Fibroblast of upper back skin (primary cell): ENCODE measurements around the gene TRIP12.
A peak's percentile ranks its signal among the peaks of the same experiment; 100 is the strongest.
"Not testable (repeated sequence)": the region's sequence is repeated elsewhere in the genome, so short reads cannot be mapped to it uniquely, and the experiment has no call there.

Experiments used
- DNase-seq: peaks from one replicate; pipeline ENCODE4 v3.0.0-alpha.2; 2013

Gene TRIP12

DNA sequence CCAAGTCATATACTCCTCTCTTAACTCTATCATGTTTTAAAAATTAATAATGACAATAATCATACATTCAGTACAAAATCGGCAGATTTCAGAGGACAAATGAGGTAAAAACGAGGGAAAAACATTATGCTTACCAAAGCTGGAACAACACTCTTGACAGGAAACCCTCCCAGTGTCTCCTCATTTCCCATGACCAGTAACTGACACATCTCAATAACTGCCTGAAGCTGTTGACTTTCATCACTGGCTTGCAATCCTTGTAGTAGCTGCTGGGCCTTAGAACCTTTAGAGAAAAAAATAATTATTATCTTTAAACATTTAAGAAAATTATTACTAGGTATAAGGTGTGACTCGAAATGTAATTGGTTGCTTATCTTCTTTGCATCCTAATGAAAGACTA, 103.6 kb downstream of the TRIP12 start:
- no peak for DNase-seq

DNA sequence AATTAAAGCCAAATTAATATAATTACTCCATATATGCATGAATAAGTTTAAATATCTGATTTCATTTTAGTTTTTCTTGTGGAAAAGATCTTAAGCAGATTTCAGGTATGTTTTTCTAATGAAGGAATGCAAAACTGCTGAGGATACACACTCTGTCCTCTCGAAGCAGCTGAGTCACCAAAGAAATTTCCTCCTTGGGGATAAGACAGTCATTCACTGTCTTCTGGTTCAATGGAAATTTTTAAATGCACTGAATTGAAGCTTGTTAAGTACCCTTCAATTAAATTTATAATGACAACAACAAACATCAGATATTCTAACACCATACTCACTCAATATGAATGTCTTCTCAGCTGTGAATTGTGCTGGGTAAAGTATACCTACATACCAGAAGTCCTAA, 106.0 kb downstream of the TRIP12 start:
- DNase-seq: peak; percentile 25

DNA sequence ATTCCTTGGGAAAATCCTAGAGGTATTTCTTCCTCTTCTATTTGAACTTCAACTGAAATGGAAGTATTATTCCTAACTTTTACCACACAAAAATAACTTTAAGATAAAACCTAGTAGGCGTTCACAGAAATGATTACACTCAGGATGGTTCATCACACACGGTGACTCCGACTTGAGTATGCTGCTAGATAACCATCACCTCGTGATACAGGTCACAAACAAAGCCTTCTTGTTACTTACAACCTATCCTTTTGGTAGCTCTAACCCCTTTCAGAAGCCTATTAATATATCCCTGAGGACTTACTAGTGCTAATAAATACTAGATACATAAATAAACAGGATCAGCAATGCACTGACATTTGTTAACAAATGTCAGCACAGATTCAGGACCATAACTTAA, 106.5 kb downstream of the TRIP12 start:
- no peak for DNase-seq

DNA sequence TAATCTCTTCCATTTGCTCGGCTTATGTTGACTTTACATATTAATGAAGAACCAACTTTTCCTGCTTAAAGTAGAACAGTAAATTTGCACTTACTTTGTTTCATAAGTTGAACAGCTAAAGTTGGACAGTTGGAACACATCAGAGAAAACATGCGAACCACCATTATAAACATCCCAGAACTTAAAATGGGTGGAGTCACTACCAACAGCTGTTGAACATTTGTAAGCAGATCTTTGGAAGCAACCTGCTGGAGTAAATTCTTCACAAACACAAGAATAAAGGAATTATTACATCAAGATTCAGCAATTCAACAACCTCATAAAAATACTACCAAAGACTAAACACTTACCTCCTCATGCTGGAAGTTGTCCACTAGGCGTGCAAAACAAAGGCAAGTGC, 111.0 kb downstream of the TRIP12 start:
- DNase-seq: no peak

DNA sequence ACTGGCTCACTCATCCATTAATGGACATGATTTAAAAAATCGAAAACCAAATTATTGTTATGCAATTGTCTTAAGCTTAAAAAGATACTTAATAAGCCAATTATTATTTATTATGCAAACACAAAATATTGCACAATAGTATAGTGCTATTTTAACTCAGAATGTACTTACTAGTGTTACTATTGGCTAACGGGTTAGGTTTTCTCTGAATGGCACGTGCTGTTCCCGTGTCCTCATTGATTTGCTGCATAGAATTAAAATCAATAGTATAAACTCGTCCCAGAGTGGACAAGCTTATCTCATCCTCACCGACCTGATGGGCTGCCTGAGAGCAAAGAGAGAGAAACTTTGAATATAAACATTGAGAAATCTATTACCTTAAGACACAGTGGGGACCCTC, 116.2 kb downstream of the TRIP12 start:
- DNase-seq: no peak

DNA sequence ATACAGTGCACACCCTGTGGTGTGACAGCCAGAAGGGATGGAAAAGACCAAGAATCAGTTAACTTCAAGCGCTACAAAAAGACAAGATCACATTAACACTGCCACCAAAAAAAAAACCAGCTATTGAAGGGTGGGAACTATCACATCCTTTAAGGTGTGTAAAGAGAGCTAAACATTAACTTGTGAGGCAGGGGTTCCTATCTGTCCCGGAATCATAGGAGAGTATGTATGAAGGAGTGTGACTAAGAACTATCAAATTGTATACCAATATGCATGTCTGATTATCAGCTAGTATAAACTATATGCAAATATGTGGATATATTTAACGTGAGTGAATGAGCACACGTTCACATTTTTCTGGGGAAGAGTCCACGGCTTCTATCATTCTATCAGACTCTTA, 119.0 kb downstream of the TRIP12 start:
- no peak for DNase-seq

DNA sequence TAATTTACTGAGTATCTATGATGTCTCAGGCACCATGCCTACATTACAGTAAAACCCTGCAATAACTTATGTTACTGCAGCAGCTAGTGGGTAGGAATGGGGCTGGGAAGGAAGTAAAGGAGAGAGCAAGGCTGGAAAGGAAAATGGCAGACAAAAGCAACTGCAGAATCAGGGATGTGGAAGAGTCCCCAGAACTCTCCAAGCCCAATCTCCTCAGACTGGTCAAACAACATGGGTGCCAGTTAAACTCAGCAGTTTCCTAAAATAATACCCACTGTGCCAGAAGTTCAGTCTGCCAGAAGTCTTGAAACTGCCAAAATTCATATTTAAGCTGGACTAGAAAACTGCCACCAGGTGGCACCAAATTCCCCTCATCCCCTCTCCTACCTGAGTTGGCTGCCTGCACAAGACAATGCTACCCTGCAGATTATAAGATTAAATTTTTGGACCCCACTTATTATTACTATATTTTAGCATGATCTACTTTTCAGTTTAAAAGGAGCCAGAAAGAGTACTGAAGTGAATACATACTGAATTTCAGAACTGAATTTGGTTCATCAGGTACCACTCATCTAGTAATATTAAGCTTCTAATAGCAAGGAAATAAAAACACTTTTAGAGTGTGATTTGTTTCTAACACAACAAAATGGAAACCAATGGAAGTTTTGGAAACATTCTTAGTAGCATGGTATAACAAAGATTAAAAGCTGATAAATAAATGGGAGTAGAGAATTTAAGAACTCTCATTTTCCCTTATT, 120.6 kb downstream of the TRIP12 start:
- DNase-seq: peak; percentile 52

DNA sequence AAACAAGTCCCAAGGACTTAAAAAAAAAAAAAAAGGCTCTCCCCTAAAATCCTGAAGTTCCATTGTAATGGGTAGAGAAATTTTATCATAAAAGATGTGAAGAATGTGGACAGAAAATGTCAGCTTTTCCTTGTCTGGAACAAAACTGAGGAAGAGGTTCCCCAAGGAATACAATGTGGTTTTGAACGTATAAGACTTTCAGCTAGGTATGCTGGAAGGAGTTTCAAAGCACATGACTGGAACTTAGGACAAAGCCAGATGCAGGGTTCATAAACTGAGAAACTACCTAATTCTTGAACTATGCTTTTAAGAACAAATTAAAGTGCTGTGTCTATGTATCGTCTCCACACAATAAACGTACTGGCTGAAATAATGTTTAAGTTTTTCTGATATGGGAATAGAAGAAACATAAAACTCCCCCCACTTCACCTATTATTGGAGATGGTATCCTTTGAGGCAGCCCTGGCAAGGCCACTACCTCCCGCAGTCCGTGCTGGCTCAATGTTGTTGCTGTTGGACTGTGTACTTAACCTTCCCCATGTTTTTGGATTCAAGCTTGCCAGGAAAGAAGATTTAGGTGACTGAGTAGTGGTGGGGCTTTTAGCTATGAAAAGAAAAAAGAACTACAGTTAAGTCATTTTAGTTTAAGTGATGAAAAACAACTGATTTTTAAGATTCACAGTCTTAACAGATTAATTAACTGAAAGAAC, 123.2 kb downstream of the TRIP12 start:
- DNase-seq: peak; percentile 65

DNA sequence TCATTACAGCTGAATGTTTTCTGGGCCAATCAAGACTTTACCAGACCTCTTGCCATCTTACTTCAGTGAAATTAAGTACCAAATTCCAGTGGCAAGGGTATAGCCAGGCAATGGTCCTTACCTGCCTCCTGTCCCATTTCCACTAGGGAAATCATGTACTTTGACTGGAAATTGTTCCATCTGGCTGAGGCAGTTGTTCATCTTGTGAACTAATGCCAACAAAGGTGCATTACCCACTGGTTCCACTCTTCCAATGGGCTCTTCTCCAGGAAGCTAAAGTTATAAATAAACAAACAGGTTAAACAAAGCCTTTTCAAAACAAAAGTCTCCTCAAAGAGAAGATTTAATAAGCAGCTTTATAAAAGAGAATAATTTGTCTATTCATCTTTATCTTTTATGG, 126.8 kb downstream of the TRIP12 start:
- DNase-seq: no peak

DNA sequence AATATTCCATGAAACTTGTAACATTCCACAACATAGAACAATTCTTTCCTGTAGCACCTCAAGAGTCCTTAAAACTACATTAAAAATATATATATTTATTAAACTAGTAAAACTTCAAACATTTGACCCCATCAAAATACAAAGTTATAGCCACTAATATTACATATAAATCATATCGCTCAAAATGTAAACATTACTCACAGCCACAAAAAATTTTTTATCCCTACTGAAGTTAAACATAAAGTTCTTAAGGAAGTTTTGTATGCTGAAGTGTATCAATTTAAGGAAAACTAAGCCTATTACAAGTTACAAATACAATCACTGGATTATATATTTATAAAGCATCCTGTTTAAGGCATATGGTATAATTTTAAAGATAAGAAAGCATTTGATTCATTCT, 127.2 kb downstream of the TRIP12 start:
- no peak for DNase-seq

DNA sequence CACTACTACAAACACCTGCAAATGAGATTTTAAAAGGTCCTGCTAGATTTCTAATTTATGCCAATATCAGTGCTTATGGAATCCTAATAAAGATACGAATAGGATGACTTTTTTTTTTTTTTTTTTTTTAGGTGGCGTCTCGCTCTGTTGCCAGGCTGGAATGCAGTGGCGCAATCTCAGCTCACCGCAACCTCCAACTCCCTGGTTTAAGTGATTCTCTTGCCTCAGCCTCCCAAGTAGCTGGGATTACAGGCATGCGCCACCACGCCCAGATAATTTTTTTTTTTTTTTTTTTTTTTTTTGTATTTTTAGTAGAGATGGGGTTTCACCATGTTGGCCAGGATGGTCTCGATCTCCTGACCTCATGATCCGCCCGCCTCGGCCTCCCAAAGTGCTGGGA, 135.5 kb downstream of the TRIP12 start:
- DNase-seq: not testable (repeated sequence)

DNA sequence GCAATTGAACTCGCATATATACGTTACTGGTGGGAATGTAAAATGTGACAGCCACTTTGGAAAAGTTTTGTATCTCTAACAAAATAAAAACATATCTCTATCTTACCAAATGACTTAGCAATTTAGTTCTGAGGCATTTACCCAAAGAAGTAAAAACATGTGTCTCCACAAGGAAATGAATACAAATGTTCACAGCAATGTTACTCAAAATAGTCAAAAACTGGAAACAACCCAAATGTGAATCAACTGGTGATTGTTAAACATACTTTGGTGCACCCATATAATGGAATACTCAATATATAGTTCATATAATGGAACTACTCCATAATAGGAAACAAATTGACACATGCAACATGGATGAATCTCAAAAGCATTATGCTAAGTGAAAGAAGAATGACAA, 137.0 kb downstream of the TRIP12 start:
- peak; percentile 12 for DNase-seq

DNA sequence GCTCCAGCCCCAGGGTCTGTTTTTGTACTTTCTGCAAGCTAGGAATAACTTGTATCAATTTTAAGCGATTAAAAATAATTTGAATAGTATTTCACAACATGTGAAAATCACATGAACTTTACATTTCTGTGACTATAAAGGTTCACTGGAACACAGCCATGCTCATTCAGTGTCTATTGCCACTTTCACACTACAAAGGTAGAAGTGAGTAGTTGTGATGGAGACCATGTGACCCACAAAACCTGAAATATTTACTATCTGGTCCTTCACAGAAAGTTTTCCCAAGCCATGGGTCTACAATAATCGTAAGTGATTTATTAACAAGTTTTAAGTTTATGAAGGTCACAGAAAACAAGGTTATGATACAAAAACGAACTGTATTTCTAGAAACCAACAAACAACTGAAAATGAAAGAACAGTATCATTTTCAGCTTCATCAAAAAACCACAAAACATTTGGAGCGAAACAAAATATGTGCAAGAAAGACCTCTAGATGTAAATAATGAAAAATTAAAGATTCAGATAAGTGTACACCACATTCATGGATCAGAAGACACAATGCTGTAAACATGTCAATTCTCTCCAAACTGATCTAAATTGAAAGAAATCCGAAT, 138.6 kb downstream of the TRIP12 start:
- DNase-seq: no peak

DNA sequence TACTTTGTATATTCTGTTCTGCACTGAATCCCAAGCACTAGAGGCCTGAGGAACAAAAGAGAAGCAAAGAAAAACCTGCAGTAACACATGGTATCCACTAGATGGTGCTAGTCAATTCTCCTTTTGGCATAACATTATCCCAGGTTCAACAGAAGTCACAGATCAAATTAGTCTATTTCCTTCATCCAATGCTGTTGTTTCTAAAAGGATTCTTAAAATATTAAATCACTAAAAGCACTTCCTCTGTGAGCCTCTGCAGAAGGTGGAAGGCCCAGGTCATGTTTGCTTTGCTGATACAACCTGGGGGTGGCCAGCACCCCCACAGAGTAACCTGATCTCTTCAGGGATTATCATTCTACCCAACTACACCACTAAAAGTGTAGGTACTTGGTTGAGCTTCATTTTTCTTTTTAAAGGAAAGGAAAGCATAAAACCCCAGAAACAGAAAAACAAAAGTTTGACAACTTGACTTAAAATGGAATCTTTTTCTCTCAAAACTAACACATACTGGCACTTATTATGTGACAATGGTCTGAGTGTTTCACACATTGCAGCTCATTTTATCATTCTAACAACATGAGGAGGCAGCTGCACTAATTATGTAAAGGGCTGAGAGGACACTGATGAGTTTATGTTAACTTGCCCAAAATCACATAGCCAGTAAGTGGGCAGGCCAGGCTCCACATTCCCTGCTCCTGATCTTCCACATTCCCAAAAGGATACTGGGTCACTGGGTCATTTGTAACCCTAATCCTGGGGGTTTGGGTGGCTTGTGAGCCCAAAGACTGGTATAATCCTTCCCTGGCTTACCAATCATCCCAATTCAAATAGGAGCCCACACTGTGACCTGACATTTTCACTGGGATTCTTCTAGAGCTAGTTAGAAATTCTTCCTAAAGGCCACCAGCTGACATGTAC, 140.7 kb downstream of the TRIP12 start:
- peak; percentile 45 for DNase-seq

DNA sequence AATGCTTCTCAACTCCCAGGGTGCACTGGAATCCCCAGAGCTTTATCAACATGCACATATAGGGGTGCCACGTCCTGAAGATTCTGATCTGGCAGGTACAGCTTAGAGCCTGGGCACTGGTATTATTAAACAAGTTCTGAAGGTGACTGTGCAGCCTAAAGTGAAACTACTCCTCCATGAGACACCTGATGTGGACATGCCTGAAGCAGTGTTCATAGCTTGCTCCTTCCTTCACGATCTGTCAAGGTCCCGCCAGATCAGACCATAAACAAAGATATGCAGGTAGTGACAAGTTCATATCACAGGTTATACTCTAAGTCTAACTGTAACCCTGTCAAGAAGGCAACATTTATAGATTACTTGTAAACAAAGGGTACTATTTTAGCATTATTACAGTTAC, 142.2 kb downstream of the TRIP12 start:
- no peak for DNase-seq

DNA sequence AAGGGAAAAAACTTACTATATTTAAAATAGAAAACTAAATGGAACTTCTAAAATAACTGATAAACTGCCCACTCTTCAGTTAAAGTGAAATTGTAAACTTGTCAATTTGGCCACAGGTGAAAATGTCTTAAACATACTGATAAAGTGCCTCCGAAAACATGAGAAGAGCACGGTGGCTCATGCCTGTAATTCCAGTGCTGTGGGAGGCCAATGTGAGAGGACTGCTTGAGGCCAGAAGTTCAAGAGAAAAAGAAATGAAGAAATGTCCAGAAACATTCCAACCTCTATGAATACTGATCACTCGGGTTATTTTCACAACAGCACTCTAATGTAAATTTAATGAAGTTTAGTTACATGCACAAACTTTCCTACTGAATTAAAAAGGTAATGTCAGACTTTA, 144.1 kb downstream of the TRIP12 start:
- no peak for DNase-seq

DNA sequence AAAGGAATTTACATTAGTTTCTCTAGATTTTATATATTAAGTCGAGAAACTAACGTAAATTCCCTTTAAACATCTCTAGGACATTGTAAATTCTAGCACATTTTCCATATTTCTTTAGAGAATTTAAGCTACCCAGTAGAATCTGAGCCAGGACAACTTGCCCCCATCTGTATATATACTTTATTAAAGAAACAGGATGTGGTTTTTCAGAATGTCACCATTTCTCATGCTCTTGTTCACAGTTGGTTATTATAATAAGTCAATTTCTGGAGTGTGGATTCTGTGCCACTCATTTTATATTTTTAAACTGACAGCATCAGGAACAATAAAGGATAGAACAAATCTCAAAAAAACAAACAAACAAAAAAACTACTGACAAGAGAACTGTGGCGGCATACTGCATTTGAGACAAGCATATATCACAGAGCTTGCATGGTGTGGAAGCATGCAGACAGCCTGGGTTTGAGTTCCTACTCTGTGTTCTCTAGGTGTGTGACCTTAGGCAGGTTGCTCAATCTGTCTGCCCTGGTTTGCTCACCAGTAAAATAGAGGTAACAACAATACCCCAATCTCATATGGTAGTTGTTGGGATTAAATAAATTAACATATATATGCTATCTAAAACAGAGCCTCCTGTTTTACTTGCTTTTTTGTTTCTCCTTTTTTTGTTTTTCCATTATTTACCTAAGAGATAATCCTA, 146.0 kb downstream of the TRIP12 start:
- no peak for DNase-seq

DNA sequence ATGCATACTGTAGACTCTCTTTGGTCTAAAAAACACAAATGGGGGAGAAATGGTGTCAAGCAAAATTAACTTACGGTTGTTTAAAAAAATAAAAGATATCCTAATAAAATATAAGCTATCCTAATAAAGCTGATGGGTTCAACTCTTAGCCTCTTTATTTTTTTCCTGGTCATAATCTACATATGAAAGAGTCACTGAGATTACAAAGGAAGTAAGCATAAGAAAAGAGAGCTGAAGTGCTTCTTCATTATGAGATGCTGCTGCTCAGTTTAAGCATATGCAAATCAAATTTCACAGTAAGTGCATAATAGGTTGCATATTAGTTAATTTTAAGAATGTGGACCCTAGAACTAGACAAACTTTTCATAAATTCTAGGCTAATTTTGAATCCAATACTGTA, 147.6 kb downstream of the TRIP12 start:
- no peak for DNase-seq

DNA sequence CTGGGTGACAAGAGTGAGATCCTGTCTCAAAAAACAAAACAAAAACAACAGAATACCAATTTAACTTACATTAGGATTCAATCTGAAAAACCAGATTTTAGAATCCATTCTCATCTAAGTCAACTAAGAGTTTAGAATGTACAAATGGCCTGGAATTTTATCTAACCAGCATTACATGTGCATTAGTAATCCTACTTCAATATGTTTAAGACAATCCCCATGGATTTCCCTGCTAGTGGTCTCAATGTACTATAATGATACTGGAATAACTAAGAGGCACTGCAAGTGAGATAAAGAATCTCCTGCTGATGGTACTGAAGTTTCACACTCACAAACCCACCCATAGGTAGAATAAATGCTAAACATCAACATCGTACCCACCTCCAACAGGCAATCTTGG, 153.6 kb downstream of the TRIP12 start:
- DNase-seq: peak; percentile 22

DNA sequence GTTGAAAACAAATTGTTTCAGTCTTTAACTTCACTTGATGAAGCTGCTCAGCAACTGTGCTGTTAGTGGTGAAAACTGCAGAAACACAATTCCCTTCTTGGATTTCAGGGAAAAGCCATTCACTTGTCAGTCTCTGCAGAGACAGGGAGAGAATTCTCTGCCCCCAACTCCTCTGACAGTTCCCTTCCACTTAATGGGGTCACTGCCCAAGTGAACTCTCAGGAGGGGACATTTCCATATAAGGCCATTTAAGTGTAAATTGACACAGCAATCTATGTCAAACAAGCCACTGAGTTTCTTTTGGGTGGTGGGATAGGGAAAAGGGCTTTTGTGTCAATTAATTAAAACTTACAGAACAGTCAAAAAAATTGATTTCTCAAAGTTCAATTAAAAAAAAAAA, 156.1 kb downstream of the TRIP12 start:
- no peak for DNase-seq

DNA sequence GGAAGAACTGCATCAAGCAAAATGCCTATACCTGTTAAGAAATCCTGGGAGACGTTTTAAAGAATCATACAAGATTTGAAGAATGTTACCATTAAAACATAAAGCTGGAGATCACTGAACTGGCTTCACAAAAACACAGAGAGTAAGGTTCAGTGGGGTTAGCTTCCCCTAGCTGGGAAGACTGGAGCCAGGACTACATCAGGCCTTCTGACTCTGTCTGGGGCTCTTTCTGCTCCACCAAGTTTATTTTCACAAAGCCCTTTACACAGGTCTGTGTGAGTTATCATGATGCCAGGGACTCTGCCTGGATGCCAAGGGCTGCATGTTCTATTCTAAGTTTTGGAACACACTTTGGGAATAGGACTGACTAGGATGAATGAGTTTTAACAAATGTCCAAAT, 160.1 kb downstream of the TRIP12 start:
- no peak for DNase-seq

DNA sequence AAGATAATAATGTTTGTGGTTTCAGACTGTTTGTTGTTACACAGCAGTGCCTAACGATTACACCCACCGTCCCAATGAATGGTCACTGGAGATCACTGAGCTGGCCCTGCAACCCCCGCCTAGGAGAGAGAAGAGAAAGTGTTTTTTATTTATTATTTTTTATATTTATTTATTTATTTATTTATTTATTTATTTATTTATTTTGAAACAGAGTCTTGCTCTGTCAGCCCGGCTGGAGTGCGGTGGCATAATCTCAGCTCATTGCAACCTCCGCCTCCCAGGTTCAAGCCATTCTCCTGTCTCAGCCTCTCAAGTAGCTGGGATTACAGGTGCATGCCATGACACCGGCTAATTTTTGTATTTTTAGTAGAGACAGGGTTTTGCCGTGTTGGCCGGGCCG, 164.3 kb downstream of the TRIP12 start:
- not testable (repeated sequence) for DNase-seq
